HEK293 (cell line): ENCODE measurements around the gene PSPC1.
"Not testable (repeated sequence)": the region's sequence is repeated elsewhere in the genome, so short reads cannot be mapped to it uniquely, and the experiment has no call there.

Experiments
- CTCF ChIA-PET: fragments of 350-600 bp; formaldehyde crosslinking; extraction: SDS; loops from one replicate; lab custom pipeline; 2021; ENCODE audit warnings: antibody characterized with exemption; lab: Yijun Ruan, JAX
- POLR2A ChIA-PET: fragments of 300-600 bp; formaldehyde crosslinking; extraction: SDS; loops from one replicate; lab custom pipeline; 2020; ENCODE audit warnings: antibody characterized with exemption, inconsistent platforms; lab: Yijun Ruan, JAX
- H3K27ac ChIP-seq: fragments of 200-500 bp; sonication (Bioruptor generic); 2 replicates; pipeline ENCODE4 v1.5.1; 2014; ENCODE audit warnings: low read depth, low read length, control low read depth, inconsistent platforms; ENCODE audit errors: extremely low read depth
- H3K36me3 ChIP-seq, 2 experiments: fragments of 200-500 bp in 1 of 2; sonication (Bioruptor generic) in 1 of 2; 1 replicate in 1 of 2; 2 replicates in 1 of 2; pipeline ENCODE4 v1.5.1; 2014 to 2017; ENCODE audit warnings: inconsistent platforms in 2 of 2, low read length in 2 of 2; ENCODE audit not compliant: control insufficient read depth in 2 of 2, insufficient read depth in 1 of 2
- H3K4me1 ChIP-seq: fragments of 200-500 bp; sonication (Bioruptor generic); 2 replicates; pipeline ENCODE4 v1.5.1; 2014; ENCODE audit warnings: mild to moderate bottlenecking, low read length, inconsistent platforms; ENCODE audit not compliant: control insufficient read depth, insufficient read depth
- H3K4me3 ChIP-seq: 2 replicates; pipeline ENCODE4 v1.5.1; 2011; ENCODE audit warnings: low read depth, mild to moderate bottlenecking, control low read depth, low read length, moderate library complexity
- H3K9me3 ChIP-seq: fragments of 200-500 bp; sonication (Bioruptor generic); 2 replicates; pipeline ENCODE4 v1.5.1; 2014; ENCODE audit warnings: low read depth, low read length, inconsistent platforms; ENCODE audit not compliant: control insufficient read depth, insufficient read depth
- FEZF1 ChIP-seq: fragments of 450-650 bp; formaldehyde crosslinking; IDR thresholded peaks from 2 replicates; pipeline ENCODE4 v1.5.1; 2016; ENCODE audit warnings: missing biosample characterization, missing genetic modification characterization
- SCRT2 ChIP-seq: fragments of 450-650 bp; formaldehyde crosslinking; IDR thresholded peaks from 2 replicates; pipeline ENCODE4 v1.5.1; 2016; ENCODE audit warnings: missing biosample characterization, missing genetic modification characterization
- SETDB1 ChIP-seq: IDR thresholded peaks from one replicate; pipeline ENCODE4 v1.6.1; 2017; ENCODE audit warnings: mild to moderate bottlenecking, low read length, moderate library complexity, mixed read lengths; ENCODE audit not compliant: insufficient read length
- ZBTB7A ChIP-seq: fragments of 450-650 bp; formaldehyde crosslinking; IDR thresholded peaks from 2 replicates; pipeline ENCODE4 v1.5.1; 2016; ENCODE audit warnings: low read depth, missing biosample characterization, missing genetic modification characterization
- ZNF366 ChIP-seq: fragments of 450-650 bp; formaldehyde crosslinking; conservative IDR thresholded peaks from 2 replicates; pipeline ENCODE4 v1.5.1; 2016; ENCODE audit warnings: missing biosample characterization, missing genetic modification characterization
- ZNF391 ChIP-seq: fragments of 450-650 bp; formaldehyde crosslinking; IDR thresholded peaks from 2 replicates; pipeline ENCODE4 v1.5.1; 2016; ENCODE audit warnings: low read depth, missing biosample characterization, missing genetic modification characterization, borderline replicate concordance
- ZNF473 ChIP-seq: fragments of 450-650 bp; formaldehyde crosslinking; IDR thresholded peaks from 2 replicates; pipeline ENCODE4 v1.5.1; 2017; ENCODE audit warnings: missing biosample characterization, missing genetic modification characterization
- ZNF514 ChIP-seq: fragments of 450-650 bp; formaldehyde crosslinking; IDR thresholded peaks from 2 replicates; pipeline ENCODE4 v1.5.1; 2016; ENCODE audit warnings: missing biosample characterization, missing genetic modification characterization
- ZNF561 ChIP-seq: fragments of 450-650 bp; IDR thresholded peaks from 2 replicates; pipeline ENCODE4 v1.5.1; 2018; ENCODE audit warnings: missing biosample characterization, missing genetic modification characterization, borderline replicate concordance
- ZNF776 ChIP-seq: fragments of 450-650 bp; formaldehyde crosslinking; IDR thresholded peaks from 2 replicates; pipeline ENCODE4 v1.5.0; 2017; ENCODE audit warnings: missing biosample characterization, missing genetic modification characterization, borderline replicate concordance
- TF ChIP-seq, protein P1 (sequence below): fragments of 450-650 bp; formaldehyde crosslinking; optimal IDR thresholded peaks from 2 replicates; pipeline ENCODE3; 2016; ENCODE audit warnings: missing biosample characterization, mild to moderate bottlenecking, missing genetic modification characterization
- TF ChIP-seq, protein P2 (sequence below): fragments of 450-650 bp; formaldehyde crosslinking; IDR thresholded peaks from 2 replicates; pipeline ENCODE4 v1.5.1; 2017; ENCODE audit warnings: missing biosample characterization, mild to moderate bottlenecking, missing genetic modification characterization, moderate library complexity
- TF ChIP-seq, protein P3 (sequence below): fragments of 450-650 bp; formaldehyde crosslinking; IDR thresholded peaks from 2 replicates; pipeline ENCODE4 v1.5.1; 2016; ENCODE audit warnings: missing biosample characterization, missing genetic modification characterization
- TF ChIP-seq, protein P4 (sequence below): sonication (generic); formaldehyde crosslinking; IDR thresholded peaks from 2 replicates; pipeline ENCODE4 v1.8.1; 2022; ENCODE audit warnings: mild to moderate bottlenecking, moderate library complexity, missing genetic modification reagents
- TF ChIP-seq, protein P5 (sequence below): fragments of 450-650 bp; formaldehyde crosslinking; IDR thresholded peaks from 2 replicates; pipeline ENCODE4 v1.5.1; 2016; ENCODE audit warnings: missing biosample characterization, missing genetic modification characterization, low read depth
- TF ChIP-seq, protein P6 (sequence below): fragments of 450-650 bp; formaldehyde crosslinking; IDR thresholded peaks from 2 replicates; pipeline ENCODE4 v1.5.1; 2016; ENCODE audit warnings: missing biosample characterization, missing genetic modification characterization

The PSPC1 gene

DNA sequence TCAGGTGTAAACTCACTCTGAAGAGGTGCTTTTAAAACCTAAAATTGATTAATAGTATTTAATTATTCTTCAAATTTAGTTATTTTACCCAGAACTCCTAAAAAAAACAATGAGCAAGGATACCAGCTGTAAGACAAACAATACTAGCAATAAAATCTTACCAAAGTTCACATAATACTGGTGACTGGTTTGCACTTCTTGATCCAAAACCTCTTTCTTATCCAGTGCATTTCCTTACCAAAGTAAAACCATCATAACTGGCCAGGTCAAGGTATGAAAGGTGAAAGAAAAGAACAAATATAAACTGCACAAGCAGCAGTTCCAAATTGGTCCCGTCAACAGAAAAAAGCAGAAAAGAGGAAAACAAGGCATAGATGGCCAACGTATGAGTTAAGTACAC, 62.7 kb downstream of the PSPC1 start (continued):
- TF ChIP-seq, protein P1, sequence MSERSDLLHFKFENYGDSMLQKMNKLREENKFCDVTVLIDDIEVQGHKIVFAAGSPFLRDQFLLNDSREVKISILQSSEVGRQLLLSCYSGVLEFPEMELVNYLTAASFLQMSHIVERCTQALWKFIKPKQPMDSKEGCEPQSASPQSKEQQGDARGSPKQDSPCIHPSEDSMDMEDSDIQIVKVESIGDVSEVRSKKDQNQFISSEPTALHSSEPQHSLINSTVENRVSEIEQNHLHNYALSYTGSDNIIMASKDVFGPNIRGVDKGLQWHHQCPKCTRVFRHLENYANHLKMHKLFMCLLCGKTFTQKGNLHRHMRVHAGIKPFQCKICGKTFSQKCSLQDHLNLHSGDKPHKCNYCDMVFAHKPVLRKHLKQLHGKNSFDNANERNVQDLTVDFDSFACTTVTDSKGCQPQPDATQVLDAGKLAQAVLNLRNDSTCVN (tag by site-specific recombination), result no peak
- TF ChIP-seq, protein P2, sequence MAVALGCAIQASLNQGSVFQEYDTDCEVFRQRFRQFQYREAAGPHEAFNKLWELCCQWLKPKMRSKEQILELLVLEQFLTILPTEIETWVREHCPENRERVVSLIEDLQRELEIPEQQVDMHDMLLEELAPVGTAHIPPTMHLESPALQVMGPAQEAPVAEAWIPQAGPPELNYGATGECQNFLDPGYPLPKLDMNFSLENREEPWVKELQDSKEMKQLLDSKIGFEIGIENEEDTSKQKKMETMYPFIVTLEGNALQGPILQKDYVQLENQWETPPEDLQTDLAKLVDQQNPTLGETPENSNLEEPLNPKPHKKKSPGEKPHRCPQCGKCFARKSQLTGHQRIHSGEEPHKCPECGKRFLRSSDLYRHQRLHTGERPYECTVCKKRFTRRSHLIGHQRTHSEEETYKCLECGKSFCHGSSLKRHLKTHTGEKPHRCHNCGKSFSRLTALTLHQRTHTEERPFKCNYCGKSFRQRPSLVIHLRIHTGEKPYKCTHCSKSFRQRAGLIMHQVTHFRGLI (tag by site-specific recombination), result no peak
- TF ChIP-seq ZNF561 (tag by site-specific recombination) (no peak), ZNF514 (tag by site-specific recombination) (no peak), ZNF776 (tag by site-specific recombination) (no peak), ZNF391 (tag by site-specific recombination) (no peak)
- TF ChIP-seq, protein P3, sequence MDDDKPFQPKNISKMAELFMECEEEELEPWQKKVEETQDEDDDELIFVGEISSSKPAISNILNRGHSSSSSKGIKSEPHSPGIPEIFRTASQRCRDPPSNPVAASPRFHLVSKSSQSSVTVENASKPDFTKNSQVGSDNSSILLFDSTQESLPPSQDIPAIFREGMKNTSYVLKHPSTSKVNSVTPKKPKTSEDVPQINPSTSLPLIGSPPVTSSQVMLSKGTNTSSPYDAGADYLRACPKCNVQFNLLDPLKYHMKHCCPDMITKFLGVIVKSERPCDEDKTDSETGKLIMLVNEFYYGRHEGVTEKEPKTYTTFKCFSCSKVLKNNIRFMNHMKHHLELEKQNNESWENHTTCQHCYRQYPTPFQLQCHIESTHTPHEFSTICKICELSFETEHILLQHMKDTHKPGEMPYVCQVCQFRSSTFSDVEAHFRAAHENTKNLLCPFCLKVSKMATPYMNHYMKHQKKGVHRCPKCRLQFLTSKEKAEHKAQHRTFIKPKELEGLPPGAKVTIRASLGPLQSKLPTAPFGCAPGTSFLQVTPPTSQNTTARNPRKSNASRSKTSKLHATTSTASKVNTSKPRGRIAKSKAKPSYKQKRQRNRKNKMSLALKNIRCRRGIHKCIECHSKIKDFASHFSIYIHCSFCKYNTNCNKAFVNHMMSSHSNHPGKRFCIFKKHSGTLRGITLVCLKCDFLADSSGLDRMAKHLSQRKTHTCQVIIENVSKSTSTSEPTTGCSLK (tag by site-specific recombination), result no peak
- TF ChIP-seq, protein P4, sequence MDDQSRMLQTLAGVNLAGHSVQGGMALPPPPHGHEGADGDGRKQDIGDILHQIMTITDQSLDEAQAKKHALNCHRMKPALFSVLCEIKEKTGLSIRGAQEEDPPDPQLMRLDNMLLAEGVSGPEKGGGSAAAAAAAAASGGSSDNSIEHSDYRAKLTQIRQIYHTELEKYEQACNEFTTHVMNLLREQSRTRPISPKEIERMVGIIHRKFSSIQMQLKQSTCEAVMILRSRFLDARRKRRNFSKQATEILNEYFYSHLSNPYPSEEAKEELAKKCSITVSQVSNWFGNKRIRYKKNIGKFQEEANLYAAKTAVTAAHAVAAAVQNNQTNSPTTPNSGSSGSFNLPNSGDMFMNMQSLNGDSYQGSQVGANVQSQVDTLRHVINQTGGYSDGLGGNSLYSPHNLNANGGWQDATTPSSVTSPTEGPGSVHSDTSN, result no peak
- TF ChIP-seq, protein P5, sequence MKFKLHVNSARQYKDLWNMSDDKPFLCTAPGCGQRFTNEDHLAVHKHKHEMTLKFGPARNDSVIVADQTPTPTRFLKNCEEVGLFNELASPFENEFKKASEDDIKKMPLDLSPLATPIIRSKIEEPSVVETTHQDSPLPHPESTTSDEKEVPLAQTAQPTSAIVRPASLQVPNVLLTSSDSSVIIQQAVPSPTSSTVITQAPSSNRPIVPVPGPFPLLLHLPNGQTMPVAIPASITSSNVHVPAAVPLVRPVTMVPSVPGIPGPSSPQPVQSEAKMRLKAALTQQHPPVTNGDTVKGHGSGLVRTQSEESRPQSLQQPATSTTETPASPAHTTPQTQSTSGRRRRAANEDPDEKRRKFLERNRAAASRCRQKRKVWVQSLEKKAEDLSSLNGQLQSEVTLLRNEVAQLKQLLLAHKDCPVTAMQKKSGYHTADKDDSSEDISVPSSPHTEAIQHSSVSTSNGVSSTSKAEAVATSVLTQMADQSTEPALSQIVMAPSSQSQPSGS (tag by site-specific recombination), result no peak

DNA sequence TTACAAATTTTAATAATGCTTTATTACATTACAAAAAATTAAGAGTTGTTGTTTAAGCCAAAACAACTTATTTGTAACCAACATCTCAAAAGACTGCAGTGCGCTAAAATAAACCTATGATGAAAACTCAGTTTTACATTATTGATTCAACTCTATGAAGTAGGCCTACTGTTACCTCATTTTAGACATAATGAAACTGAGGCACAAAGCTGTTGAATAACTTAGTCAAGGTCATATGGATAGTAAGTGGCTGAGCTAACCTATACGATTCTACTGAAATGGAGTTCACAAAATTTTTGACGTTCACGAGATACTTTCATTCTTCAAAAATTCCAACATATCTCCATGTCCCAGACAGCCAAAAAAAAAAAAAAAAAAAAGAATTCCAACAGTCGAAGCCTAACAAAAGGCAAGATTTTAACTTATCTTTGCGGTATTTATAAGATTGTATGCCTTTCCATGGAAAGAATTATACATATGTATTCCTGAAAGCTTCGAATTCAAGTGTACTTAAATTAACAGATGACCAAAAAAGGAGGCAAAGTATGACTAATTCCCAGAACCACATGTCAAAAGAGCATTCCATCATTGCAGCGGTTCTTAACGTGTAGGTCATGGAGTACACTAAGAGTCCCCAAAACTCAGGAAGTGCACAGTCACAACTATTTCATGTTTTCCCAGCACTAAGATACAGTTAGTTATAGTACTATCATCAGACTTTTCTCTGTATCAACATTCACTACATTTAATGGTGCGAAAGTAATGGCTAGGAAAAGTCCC, 69.4 kb downstream of the PSPC1 start:
- Histone ChIP-seq H3K4me3 (no peak overlapping the region), H3K36me3 (peaks cover 0 to 4% of the 10 kb centered on the region in 2 experiments; a peak in 2 of 3 replicates), H3K9me3 (no peaks in the 10 kb centered on the region), H3K4me1 (no peaks in the 10 kb centered on the region), H3K27ac (no peak overlapping the region)
- CTCF ChIA-PET, result interaction anchor here (0.7 kb wide), 1 partner anchor 30 kb away, joined by 4 read pairs; no protein-coding TSS in a partner anchor
- POLR2A ChIA-PET, result no interaction called here
- TF ChIP-seq ZNF473 (no peak), SCRT2 (tag by site-specific recombination) (no peak), ZBTB7A (tag by site-specific recombination) (no peak), ZNF366 (no peak), SETDB1 (peak; percentile 30), FEZF1 (tag by site-specific recombination) (peak; percentile 68)
- TF ChIP-seq, protein P6, sequence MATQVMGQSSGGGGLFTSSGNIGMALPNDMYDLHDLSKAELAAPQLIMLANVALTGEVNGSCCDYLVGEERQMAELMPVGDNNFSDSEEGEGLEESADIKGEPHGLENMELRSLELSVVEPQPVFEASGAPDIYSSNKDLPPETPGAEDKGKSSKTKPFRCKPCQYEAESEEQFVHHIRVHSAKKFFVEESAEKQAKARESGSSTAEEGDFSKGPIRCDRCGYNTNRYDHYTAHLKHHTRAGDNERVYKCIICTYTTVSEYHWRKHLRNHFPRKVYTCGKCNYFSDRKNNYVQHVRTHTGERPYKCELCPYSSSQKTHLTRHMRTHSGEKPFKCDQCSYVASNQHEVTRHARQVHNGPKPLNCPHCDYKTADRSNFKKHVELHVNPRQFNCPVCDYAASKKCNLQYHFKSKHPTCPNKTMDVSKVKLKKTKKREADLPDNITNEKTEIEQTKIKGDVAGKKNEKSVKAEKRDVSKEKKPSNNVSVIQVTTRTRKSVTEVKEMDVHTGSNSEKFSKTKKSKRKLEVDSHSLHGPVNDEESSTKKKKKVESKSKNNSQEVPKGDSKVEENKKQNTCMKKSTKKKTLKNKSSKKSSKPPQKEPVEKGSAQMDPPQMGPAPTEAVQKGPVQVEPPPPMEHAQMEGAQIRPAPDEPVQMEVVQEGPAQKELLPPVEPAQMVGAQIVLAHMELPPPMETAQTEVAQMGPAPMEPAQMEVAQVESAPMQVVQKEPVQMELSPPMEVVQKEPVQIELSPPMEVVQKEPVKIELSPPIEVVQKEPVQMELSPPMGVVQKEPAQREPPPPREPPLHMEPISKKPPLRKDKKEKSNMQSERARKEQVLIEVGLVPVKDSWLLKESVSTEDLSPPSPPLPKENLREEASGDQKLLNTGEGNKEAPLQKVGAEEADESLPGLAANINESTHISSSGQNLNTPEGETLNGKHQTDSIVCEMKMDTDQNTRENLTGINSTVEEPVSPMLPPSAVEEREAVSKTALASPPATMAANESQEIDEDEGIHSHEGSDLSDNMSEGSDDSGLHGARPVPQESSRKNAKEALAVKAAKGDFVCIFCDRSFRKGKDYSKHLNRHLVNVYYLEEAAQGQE (tag by site-specific recombination), result no peak

DNA sequence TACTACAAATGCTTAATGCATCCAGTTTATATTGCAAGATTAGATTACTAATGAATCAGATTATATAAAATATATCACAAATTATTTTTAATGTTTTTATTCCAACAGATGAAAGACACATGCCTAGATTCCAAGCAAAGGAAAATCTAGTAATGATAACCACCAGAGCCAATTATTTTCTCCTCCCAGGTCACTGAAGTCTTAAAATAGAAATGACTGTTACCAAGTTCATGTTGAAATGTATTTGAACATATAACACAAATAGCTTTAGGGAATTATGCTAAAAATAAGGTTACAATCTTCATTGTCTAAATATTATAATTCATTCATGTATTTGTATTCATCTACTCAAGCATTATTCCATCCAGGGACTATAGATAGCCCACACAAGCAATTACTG, 73.0 kb downstream of the PSPC1 start:
- H3K27ac ChIP-seq, H3K9me3 ChIP-seq, H3K4me3 ChIP-seq, H3K36me3 ChIP-seq, H3K4me1 ChIP-seq, POLR2A ChIA-PET: not testable (repeated sequence)
- CTCF ChIA-PET, result interaction anchor here (0.5 kb wide), 1 partner anchor 1215 kb away, joined by 4 read pairs; no protein-coding TSS in a partner anchor

DNA sequence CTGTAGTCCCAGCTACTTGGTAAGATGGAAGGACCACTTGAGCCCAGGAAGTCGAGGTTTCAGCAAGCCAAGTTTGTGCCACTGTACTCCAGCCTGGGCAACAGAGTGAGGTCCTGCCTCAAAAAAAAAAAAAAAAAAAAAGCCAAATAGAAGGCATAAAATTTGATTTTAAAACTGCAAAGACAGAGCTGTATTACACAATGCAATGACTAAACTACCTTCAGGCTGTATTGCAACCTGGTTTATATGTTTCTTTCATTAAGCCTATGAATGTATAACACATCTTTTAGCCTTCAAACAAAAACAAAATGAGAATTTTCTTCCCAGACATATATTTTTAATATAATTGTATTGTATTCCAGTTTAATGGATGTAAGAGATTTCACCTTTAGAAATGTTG, 73.7 kb downstream of the PSPC1 start:
- H3K36me3 ChIP-seq, CTCF ChIA-PET, POLR2A ChIA-PET, H3K9me3 ChIP-seq, H3K27ac ChIP-seq, H3K4me3 ChIP-seq, H3K4me1 ChIP-seq: not testable (repeated sequence)
